ENCODE measurements around the gene SFTA2. TPM values are rescaled to one million over a fixed set of nuclear protein-coding genes. Genes with fewer than 3 reads are reported as not detected.

The SFTA2 gene
- not detected in 2 replicates for total RNA-seq

GRCh38 chr6:30931969-30932645, at the start of gene SFTA2:
SFTA2 (minus strand) TSS chr6:30932170; CDS start chr6:30932096, 74 bp downstream.

GRCh38 chr6:30940361-30940986, 8.5 kb upstream of the SFTA2 start, which contains the start of gene MUCL3:
MUCL3 (plus strand) TSS chr6:30940973; CDS start chr6:30941000, 27 bp downstream.

GRCh38 chr6:30914076-30914853, 17.7 kb downstream of the SFTA2 start, which contains the start of gene VARS2:
VARS2 (plus strand) TSS chr6:30914238; CDS start chr6:30914837, 599 bp downstream.

GRCh38 chr6:30907758-30908591, 24.0 kb downstream of the SFTA2 start, which contains the start of gene GTF2H4:
GTF2H4 (plus strand) TSS chr6:30908207.

GRCh38 chr6:30883685-30884520, 48.1 kb downstream of the SFTA2 start, which contains the start of gene DDR1:
DDR1 (plus strand) TSS chr6:30884519; CDS start chr6:30888730, 4,211 bp downstream.

Other genes starting within 250 kb of the SFTA2 start
- 46.5 and 75.9 TPM in 2 replicates for gene PPP1R18, start 245.5 kb downstream of the SFTA2 start, total RNA-seq
- gene NRM, start 241.2 kb downstream of the SFTA2 start, total RNA-seq, result 3.1 and 4.9 TPM in 2 replicates
- 5.3 and 10.9 TPM in 2 replicates for gene MDC1, start 214.9 kb downstream of the SFTA2 start, total RNA-seq
- gene TUBB, start 211.8 kb downstream of the SFTA2 start, total RNA-seq, result 916 and 957 TPM in 2 replicates
- gene FLOT1, start 189.5 kb downstream of the SFTA2 start, total RNA-seq, result 122 and 134 TPM in 2 replicates
- gene IER3, start 187.6 kb downstream of the SFTA2 start, total RNA-seq, result 14.7 and 23.0 TPM in 2 replicates
- gene DDR1, start 47.7 kb downstream of the SFTA2 start, total RNA-seq, result 10.6 and 26.8 TPM in 2 replicates
- 8.8 and 9.6 TPM in 2 replicates for gene GTF2H4, start 24.0 kb downstream of the SFTA2 start, total RNA-seq
- gene VARS2, start 17.9 kb downstream of the SFTA2 start, total RNA-seq, result 17.0 and 24.3 TPM in 2 replicates
- gene MUCL3, start 8.8 kb upstream of the SFTA2 start, total RNA-seq, result not detected in 2 replicates
- gene MUC21, start 51.5 kb upstream of the SFTA2 start, total RNA-seq, result not detected in 2 replicates
- gene MUC22, start 78.3 kb upstream of the SFTA2 start, total RNA-seq, result under 0.01 TPM in 1 of 2 replicates, not detected in the other
- not detected in 2 replicates for gene C6orf15, start 180.4 kb upstream of the SFTA2 start, total RNA-seq
- gene PSORS1C1, start 182.6 kb upstream of the SFTA2 start, total RNA-seq, result 0.29 and 0.99 TPM in 2 replicates
- not detected in 2 replicates for gene CDSN, start 188.3 kb upstream of the SFTA2 start, total RNA-seq
- not detected in 2 replicates for gene PSORS1C2, start 206.9 kb upstream of the SFTA2 start, total RNA-seq
- 20.2 and 22.0 TPM in 2 replicates for gene CCHCR1, start 225.6 kb upstream of the SFTA2 start, total RNA-seq
- gene TCF19, start 226.4 kb upstream of the SFTA2 start, total RNA-seq, result 4.5 and 23.1 TPM in 2 replicates
- 0.33 TPM in 1 of 2 replicates, not detected in the other for gene POU5F1, start 238.5 kb upstream of the SFTA2 start, total RNA-seq

Data from smooth muscle cell of trachea (primary cell).